SHP77 (cell line): ENCODE data around the gene WDSUB1.

Source experiments
- DNase-seq, 2 experiments: peaks; one replicate each; lab custom pipeline; 2025; lab: John Stamatoyannopoulos, UW

WDSUB1 gene

GRCh38 chr2:159265171-159265576 is 21.3 kb downstream of the WDSUB1 start:
- no peak for DNase-seq

- no peak for DNase-seq
Measured at GRCh38 chr2:159262904-159263303, 23.6 kb downstream of the WDSUB1 start.

- no peak for DNase-seq
Measured at GRCh38 chr2:159262226-159262625, 24.3 kb downstream of the WDSUB1 start.

GRCh38 chr2:159256159-159256558 is 30.3 kb downstream of the WDSUB1 start:
- DNase-seq, result no peak

- DNase-seq, result no peak
Measured at GRCh38 chr2:159252905-159253304, 33.6 kb downstream of the WDSUB1 start.

GRCh38 chr2:159251296-159252173 is 35.0 kb downstream of the WDSUB1 start:
- no peak for DNase-seq

GRCh38 chr2:159249990-159250715 is 36.4 kb downstream of the WDSUB1 start:
- no peak for DNase-seq

- DNase-seq, result no peak
Measured at GRCh38 chr2:159246325-159246988, 40.0 kb downstream of the WDSUB1 start.

GRCh38 chr2:159243529-159243928 is 43.0 kb downstream of the WDSUB1 start:
- DNase-seq, result no peak

GRCh38 chr2:159234868-159235267 is 51.6 kb downstream of the WDSUB1 start:
- DNase-seq, result no peak

- DNase-seq, result no peak
Measured at GRCh38 chr2:159232456-159233170, 53.9 kb downstream of the WDSUB1 start.

- DNase-seq, result no peak
Measured at GRCh38 chr2:159230145-159230877, 56.2 kb downstream of the WDSUB1 start.

- no peak for DNase-seq
Measured at GRCh38 chr2:159229476-159230144, 56.9 kb downstream of the WDSUB1 start.

- DNase-seq, result no peak
Measured at GRCh38 chr2:159228081-159228581, 58.4 kb downstream of the WDSUB1 start.

GRCh38 chr2:159227467-159227866 is 59.0 kb downstream of the WDSUB1 start:
- no peak for DNase-seq

- no peak for DNase-seq
Measured at GRCh38 chr2:159226608-159227385, 59.7 kb downstream of the WDSUB1 start.

GRCh38 chr2:159226059-159226461 is 60.4 kb downstream of the WDSUB1 start:
- no peak for DNase-seq

GRCh38 chr2:159225025-159226016 is 61.2 kb downstream of the WDSUB1 start:
- DNase-seq, result no peak
